D721Med (cell line): Measurements from ENCODE around the gene NANOS2.

ENCODE experiments used
- DNase-seq: peaks from one replicate; pipeline ENCODE4 v3.0.0; 2011; ENCODE audit warnings: low spot score; ENCODE audit not compliant: insufficient read length
- FAIRE-seq: peaks from 2 replicates; lab custom pipeline; 2011; peaks lifted over from hg19 to GRCh38; lab: Jason Lieb, UNC
- TF ChIP-seq, protein P1 (sequence below): IDR thresholded peaks from 2 replicates; pipeline ENCODE4 v1.5.1; 2012; ENCODE audit warnings: mild to moderate bottlenecking, control low read depth; ENCODE audit not compliant: insufficient read depth; ENCODE audit errors: missing control alignments

NANOS2 gene

DNA sequence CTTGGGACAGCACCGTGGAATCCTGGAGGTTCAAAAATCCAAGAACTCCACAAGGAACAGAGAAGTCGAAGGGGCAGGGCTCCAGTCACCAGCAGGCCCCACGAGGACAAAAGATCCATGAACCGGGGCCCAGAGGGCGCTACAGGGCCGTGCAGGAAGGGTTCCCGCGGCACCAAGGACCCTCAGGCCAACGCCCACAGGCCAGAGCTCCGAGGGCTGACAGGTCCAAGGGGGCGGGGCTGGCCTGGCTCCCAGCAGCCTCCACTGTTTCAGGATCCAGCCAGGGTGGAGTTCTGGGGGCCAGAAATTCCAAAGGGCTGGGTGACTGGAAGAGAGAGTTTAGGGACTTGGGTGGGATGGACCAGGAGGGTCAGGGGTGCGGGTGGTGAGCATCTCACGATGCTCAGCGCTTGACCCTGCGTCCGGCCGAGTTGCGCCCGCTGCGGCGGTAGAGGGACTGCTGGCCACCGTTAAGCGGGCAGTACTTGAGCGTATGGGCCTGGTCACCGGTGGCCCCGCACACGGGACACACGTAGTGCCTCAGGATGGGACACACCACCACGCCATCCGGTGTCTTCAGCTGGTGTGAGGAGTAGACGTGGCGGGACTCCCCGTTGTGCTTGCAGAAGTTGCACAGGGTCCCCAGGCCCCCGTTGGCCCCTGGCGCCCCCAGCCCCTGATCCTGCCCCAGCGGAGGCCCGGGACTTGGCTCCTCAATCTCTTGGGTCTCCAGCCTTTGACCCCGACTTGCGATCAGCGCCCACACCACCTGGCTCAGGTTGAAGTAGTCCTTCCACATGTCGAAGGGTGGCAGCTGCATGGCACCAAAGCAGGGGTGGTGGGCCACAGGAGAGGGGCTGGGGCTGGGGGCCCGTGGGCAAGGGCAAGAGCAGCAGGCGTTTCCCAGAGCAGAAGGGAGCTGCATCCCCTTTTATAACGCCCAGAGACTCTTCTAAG is at the start of gene NANOS2:
Gene NANOS2 (minus strand): TSS at position 905 of the 957 bp plus-strand sequence. CDS start 85 bp downstream, at position 820.
- DNase-seq (no peak), FAIRE-seq (no peak)
- TF ChIP-seq, protein P1, sequence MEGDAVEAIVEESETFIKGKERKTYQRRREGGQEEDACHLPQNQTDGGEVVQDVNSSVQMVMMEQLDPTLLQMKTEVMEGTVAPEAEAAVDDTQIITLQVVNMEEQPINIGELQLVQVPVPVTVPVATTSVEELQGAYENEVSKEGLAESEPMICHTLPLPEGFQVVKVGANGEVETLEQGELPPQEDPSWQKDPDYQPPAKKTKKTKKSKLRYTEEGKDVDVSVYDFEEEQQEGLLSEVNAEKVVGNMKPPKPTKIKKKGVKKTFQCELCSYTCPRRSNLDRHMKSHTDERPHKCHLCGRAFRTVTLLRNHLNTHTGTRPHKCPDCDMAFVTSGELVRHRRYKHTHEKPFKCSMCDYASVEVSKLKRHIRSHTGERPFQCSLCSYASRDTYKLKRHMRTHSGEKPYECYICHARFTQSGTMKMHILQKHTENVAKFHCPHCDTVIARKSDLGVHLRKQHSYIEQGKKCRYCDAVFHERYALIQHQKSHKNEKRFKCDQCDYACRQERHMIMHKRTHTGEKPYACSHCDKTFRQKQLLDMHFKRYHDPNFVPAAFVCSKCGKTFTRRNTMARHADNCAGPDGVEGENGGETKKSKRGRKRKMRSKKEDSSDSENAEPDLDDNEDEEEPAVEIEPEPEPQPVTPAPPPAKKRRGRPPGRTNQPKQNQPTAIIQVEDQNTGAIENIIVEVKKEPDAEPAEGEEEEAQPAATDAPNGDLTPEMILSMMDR: peak; percentile 20

DNA sequence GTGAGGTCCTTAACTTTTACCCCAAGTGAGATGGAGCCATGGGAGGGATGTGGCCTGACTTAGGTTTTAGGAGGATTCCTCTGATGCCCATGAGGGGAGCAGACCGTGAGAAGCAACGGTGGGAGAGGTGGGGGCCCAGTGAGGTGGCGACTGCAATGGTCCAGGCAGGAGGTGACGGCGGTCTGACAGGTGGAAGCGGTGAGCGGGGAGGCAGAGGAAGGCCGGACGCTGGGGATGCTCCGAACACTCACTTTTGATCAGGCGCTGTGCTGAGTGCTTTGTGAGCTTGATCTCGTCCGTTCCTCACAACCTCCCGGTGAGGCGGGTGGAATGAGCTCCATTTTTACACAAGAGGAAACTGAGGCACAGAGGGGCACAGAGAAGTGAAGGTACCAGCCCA is 47.4 kb upstream of the NANOS2 start:
- TF ChIP-seq, protein P1: no peak
- DNase-seq (no peak), FAIRE-seq (no peak)

DNA sequence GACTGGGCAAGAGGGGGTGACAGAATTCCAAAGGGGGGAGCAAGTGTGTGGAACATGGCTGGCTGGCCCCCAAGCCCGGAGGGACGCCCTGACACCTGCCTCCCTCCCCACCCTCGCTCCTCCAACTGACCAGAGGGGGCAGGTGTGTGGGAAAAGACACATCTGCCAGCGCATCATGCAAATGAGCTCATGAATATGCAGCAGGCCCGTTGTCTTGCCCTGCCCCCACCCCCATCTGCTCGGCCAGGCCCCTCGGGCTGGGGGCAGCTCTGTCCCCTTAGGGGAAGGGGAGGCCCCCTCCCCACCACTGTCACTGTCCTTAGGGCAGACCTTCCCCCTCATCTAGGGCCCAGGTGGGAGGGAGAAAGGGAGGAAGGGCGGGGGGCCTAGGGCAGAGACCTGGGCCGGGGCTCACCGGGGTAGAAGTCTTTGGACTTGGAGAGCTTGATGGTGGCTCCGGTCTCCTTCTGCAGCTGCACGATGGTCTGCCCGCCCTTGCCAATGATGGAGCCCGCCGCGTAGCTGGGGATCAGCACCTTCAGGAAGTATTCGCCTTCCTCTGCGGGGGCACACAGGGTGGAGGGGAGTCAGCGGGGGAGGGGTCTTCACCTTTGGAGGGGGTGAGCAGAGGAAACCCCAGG is 46.1 kb upstream of the NANOS2 start:
- TF ChIP-seq, protein P1: no peak
- no peak for FAIRE-seq
- DNase-seq: no peak

DNA sequence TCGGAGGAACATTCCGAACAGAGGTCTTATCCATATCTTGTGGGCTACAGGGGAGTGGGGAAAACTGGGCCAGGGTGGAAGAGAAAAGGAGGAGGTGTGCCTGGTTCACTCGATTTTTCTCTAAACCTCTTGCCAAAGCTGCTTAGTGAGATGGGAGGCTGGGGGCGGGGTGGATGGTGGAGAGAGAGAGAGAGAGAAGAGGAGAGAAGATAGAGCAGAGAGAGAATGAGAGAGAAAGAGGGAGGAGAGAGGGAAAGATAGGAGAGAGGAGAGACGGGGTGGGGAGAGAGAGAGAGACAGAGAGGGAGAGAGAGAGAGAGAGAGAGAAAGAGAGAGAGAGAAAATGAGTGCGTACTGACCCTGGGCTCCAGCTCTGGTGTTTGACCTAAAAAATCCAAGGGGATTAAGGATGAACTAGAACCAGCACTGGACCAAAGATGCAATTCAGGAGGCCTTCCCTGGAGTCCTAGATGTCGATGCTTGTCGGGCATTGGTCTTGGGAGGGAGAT is 45.0 kb upstream of the NANOS2 start:
- FAIRE-seq: no peak
- TF ChIP-seq, protein P1: no peak
- DNase-seq: peak; percentile 62

DNA sequence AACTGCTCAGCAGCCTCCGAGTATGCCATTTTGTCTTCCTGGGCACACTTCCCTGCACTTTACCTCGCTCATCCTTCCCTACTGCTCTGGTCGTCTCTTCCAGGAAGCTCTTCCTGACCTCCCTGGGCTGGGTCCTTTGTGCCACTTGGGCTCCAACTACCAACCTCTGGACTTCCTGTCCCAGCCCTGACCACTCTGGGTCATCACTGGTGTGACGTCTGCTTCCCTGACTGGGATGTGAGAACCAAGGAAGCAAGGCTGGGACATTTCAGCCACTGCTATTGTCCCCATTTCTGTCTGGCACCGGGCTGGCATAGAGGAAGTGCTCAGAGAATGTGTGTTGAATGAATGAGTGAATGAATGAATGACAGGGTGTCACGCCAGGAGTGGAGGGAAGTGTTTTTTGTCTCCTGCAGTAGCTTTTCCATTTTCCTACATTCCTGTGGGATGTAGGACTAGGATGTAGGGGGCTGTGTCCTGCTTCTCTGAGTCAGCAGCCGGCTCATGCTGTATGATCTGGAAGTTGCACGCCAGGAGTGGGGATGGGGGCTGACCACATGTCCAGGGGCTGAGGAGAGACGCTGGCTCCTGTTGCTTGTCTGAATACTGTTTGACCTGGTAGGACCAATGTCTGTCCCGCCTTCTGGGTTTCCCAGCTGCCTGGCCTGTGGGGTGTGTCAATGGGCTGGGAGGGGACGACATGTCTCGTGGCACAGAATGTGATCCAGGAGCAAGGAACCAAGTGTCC is 44.4 kb upstream of the NANOS2 start:
- FAIRE-seq: no peak
- TF ChIP-seq, protein P1: no peak
- no peak for DNase-seq

DNA sequence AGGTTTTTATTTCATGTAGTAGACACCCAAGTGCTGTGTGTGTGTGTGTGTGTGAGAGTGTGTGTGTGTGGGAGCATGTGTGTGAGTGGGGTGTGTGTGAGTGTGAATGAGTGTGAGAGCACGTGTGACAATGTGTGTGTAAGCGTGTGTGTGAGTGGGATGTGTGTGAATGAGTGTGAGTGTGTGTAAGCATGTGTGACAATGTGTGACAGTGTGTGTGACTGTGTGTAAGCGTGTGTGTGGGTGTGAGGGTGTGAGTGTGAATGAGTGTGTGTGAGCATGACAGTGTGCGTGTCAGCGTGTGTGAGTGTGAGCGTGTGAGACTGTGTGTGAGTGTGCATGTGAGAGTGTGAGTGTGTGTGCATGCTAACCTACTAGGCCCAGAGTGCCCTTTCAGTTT is 43.7 kb upstream of the NANOS2 start:
- no peak for DNase-seq
- TF ChIP-seq, protein P1: no peak
- FAIRE-seq: peak; percentile 16
